ENCODE data around the gene KLRC3.
"Not testable (repeated sequence)": the region's sequence is repeated elsewhere in the genome, so short reads cannot be mapped to it uniquely, and the experiment has no call there.

Gene KLRC3

GRCh38 chr12:10420334-10420733 lies at the start of gene KLRC3:
Gene KLRC3, minus strand, starts transcription at chr12:10420595. Its CDS starts 45 bp downstream, at chr12:10420550.
- not testable (repeated sequence) for DNase-seq

DNA sequence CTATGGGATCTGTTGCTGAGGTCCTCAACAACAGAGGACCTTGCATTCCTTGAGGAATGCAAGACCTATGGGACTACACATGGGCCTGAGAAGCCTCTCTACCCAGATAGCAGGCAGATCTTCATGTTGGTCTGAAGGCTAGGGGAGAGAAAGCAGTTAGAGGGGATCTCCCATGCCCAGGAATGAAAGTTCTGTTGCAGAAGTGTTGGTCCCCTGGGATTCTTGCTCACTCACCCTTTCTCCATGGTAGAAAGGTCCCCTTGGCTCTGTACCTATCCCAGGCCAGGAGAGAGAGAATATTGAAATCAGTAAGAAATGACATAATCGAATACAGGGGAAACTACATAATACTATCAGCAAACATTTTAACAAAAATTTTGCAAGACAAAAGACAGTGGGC lies 49.3 kb upstream of the KLRC3 start:
- DNase-seq: no peak

GRCh38 chr12:10466311-10466710 lies 45.9 kb upstream of the KLRC3 start:
- no peak for DNase-seq

- no peak for DNase-seq
These were observed 37.4 kb upstream of the KLRC3 start for GRCh38 chr12:10457760-10458159.

DNA sequence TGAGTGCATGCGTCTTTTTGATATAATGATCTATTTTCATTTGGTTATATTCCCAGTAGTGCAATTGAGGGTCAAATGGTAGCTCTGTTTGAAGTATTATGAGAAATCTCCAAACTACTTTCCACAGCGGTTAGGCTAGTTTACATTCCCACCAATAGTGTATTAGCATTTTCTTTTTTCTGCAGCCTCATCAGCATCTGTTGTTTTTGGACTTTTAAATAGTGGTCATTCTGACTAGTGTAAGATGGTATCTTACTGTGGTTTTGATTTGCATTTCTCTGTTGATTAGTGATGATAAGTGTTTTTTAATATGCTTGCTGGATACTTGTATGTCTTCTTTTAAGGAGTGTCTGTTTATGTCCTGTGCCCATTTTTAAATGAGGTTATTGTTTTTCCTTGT lies 36.5 kb upstream of the KLRC3 start:
- DNase-seq: no peak

- DNase-seq: no peak
These were observed 35.4 kb upstream of the KLRC3 start for GRCh38 chr12:10455766-10456165.

DNA sequence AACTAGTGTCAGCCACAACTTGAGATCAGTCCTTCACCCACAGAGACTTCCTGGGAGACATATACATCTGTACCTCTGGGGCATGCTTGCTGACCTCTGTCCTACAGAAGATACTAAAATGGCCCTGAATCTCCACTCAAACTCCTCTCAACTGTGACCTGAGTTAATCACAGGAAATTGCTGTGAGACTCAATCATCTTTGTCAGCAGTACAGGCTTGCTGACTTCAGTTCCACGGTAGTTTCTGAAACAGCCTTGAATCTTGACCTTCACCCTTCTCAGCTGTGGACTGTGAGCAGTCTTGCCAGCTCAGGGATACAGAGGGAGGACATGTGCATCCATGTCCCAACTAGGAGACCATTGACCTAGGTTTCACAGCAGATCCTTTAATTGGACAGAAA lies 34.1 kb upstream of the KLRC3 start:
- DNase-seq: no peak

GRCh38 chr12:10453156-10453555 lies 32.8 kb upstream of the KLRC3 start, which contains the start of gene KLRC1:
Gene KLRC1, minus strand, starts transcription at chr12:10453377. Its CDS starts 2,221 bp downstream, at chr12:10451156.
- DNase-seq: no peak

- DNase-seq: no peak
These were observed 27.8 kb upstream of the KLRC3 start for GRCh38 chr12:10448236-10448635.

DNA sequence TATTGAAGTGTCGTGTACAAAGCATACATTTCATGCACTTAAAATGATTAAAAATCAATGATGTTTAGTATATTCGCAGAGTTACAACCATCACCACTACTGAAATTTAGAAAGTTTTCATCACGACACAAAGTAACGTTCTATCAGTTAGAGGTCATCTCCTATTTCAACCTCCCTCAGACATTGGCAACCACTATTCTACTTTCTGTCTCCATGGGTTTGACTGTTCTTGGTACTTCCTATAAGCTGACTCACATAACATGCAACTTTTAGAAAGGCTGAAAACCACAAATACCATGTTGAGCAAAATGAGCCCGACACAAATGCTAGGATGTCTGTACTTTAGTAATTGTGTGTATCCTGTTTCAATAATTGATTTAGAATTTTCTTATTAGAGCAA lies 25.7 kb upstream of the KLRC3 start:
- not testable (repeated sequence) for DNase-seq

DNA sequence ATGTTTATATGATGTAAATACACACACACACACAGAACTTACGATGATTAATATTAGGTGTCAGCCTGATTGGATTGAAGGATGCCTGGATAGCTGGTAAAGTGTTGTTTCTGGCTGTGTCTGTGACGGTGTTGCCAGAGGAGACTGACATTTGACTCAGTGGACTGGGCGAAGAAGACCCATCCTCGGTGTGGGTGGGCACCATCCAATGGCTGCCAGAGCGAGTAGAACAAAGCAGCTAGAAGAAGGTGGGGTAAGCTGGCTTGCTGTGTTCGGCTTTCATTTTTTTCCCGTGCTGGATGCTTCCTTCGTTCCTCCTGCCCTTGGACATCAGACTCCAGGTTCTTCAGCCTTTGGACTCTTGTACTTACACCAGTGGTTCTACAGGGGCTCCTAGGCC lies 20.7 kb upstream of the KLRC3 start:
- peak in 5 of 56 donors; percentile 0 to 15 (median 2) for DNase-seq

- DNase-seq: not testable (repeated sequence)
These were observed 19.3 kb upstream of the KLRC3 start for GRCh38 chr12:10439608-10440274.

DNA sequence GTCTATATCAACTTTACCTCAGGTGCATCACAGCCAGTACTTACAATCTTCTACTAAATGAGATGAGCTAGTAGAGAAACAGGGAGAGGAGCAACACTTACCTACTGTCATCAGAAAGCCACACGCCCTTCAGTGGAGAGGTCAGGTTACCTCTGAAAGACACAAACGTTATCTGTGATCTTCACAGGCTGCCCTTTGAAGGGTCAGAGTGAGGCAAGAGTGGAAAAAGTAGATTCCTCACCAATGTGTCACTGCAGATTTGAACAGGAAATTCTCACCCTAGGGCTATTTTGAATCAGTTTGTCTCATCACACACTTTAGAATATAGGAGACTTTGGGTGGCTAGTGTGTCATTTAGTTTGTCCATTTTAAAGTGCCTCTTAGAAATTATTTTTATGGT lies 17.2 kb upstream of the KLRC3 start:
- DNase-seq: not testable (repeated sequence)

DNA sequence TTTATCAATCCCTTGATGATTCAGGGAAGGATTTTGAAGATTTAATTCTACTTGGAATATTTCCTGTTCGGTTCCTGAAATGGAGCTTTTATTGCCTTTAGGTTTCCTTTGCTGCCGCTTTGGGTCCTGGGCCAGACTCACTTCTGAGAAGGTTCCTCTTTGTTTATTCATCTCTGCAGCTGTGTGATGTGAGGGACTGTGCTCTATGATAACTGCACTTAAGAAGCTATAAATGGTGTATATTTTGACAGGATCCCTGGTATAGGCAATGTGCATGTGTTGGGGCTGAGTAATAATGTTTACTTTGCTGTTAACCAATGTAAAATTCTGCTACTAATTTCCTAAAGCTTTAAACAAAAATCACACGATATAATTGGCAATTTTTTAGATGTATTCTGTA lies 15.4 kb upstream of the KLRC3 start, which contains the start of gene KLRC2:
Gene KLRC2 (minus strand): TSS at position 195 of the 400 bp plus-strand sequence. CDS start 24 bp downstream, at position 171.
- DNase-seq: peak in 4 of 56 donors; percentile 4 to 20 (median 10)

DNA sequence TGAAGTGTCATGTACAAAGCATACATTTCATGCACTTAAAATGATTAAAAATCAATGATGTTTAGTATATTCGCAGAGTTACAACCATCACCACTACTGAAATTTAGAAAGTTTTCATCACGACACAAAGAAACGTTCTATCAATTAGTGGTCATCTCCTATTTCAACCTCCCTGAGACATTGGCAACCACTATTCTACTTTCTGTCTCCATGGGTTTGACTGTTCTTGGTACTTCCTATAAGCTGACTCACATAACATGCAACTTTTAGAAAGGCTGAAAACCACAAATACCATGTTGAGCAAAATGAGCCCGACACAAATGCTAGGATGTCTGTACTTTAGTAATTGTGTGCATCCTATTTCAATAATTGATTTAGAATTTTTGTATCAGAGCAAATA lies 10.2 kb upstream of the KLRC3 start:
- not testable (repeated sequence) for DNase-seq

DNA sequence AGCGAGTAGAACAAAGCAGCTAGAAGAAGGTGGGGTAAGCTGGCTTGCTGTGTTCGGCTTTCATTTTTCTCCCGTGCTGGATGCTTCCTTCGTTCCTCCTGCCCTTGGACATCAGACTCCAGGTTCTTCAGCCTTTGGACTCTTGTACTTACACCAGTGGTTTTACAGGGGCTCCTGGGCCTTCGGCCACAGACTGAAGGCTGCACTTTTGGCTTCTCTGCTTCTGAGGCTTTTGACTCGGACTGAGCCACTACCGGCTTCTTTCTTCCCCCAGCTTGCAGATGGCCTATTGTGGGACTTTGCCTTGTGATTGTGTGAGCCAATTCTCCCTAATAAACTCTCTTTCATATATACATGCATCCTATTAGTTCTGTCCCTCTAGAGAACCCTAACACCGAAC lies 5.5 kb upstream of the KLRC3 start:
- DNase-seq: peak in 10 of 56 donors; percentile 8 to 40 (median 21)

DNA sequence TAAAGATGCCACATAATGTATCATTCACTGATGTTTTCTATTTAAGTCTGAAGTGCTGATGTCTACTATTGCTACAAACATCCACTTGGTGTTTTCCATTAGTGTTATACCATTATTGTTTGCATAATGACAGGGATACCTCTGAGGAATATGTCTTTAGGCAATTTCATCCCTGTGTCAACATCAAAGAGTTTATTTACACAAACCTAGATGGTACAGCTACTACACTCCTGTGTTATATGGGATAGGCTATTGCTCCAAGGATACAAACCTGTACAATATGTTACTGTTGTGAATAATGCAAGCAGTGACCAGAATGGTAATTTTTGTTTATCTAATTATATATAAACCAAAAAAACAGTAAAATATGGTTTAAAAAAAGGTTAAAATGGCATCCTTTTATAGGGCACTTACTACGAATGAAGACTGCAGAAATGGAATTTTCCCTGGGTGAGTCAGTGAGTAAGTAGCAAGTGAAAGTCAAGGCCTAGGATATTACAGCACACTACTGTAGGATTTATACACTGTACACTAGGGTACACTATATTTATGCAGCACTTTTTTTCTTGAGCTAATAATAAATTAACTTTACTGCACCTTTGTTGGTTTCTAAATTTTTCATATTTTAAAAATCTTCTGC lies 4.0 kb upstream of the KLRC3 start:
- not testable (repeated sequence) for DNase-seq

DNA sequence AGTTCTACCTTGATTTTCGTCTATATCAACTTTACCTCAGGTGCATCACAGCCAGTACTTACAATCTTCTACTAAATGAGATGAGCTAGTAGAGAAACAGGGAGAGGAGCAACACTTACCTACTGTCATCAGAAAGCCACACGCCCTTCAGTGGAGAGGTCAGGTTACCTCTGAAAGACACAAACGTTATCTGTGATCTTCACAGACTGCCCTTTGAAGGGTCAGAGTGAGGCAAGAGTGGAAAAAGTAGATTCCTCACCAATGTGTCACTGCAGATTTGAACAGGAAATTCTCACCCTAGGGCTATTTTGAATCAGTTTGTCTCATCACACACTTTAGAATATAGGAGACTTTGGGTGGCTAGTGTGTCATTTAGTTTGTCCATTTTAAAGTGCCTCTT lies 1.8 kb upstream of the KLRC3 start:
- not testable (repeated sequence) for DNase-seq

DNA sequence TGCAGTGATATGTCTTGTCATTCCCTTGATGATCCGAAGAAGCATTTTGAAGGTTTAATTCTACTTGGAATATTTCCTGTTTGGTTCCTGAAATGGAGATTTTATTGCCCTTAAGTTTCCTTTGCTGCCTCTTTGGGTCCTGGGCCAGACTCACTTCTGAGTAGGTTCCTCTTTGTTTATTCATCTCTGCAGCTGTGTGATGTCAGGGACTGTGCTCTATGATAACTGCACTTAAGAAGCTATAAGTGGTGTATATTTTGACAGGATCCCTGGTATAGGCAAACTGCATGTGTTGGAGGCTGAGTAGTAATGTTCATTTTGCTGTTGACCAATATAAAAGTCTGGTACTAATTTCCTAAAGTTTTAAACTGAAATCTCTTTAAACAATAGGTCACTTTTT lies 11.0 kb downstream of the KLRC3 start, which contains the start of gene KLRC4:
Gene KLRC4 (minus strand): TSS at position 366 of the 400 bp plus-strand sequence. CDS start 182 bp downstream, at position 184.
- no peak for DNase-seq

- DNase-seq: no peak
These were observed 11.6 kb downstream of the KLRC3 start for GRCh38 chr12:10408842-10409241.

DNA sequence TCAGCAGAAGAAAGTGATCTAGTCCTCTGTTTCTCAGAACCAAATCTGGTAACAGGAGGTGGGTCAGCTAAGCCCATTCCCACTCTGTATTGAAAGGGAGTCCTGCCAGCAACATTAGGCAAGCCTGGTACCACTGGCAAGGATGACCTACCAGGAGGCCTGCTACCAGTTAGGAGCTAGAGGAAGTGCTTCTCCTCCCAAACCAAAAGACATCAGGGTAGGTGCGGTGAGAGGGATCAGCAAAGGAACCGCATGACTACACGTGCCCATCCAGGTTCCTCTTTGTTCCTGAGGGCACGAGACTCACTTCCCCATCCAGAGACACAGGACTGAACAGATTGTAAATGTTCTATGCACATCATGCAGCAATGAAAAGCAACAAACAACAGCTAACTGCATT lies 13.7 kb downstream of the KLRC3 start:
- no peak for DNase-seq

DNA sequence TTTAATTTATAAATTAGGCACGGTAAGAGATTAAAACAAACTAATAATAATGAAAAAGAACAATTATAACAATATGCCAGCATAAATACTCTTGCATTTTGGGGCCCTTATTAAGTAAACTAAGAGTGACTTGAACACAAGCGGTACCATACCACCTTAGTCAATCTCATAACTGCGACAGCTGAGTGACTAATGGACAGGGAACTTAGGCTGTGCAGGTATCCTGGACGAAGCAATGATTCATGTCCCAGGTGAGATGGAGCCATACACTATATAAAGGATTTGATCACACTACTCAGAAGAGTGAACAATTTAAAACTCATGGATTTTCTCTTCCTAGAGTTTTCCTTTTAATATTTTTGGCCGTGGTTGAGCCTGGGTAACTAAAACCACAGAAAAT lies 15.1 kb downstream of the KLRC3 start:
- no peak for DNase-seq

DNA sequence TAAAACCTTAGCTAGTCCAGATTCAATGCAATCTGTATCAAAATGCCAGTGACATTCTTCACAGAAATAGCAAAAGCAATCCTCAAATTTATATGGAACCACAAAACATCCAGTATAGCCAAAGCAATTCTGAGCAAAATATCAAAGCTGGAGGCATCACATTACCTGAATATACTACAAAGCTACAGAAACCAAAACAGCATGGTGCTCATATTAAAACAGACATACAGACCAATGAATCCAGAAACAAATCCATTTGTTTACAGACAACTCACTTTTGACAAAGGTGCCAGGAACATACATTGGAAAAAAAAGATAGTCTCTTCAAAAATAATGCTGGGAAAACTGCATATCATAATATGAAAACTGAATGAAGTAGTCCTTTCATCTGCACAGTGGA lies 15.6 kb downstream of the KLRC3 start:
- DNase-seq: no peak
